Tibial artery (tissue), 4 donors: ENCODE measurements around the gene F10.
"Not testable (repeated sequence)": the region's sequence is repeated elsewhere in the genome, so short reads cannot be mapped to it uniquely, and the experiment has no call there.

ENCODE experiments used
- DNase-seq, 2 donors: peaks; one replicate each; pipeline ENCODE4 v3.0.0-alpha.2; 2019
- H3K27ac ChIP-seq, 2 donors: fragments of 200-600 bp; sonication (generic) in 1 of 2; 1 replicate in 1 of 2; 2 replicates in 1 of 2; pipeline ENCODE4 v1.5.1; 2018 to 2019; ENCODE audit warnings: mild to moderate bottlenecking in 1 of 2
- H3K27me3 ChIP-seq, 2 donors: fragments of 200-600 bp; sonication (generic) in 1 of 2; one replicate each; pipeline versions ENCODE4 v1.5.1 to v1.6.0; 2016 to 2019
- H3K36me3 ChIP-seq, 3 donors: fragments of 200-600 bp; sonication (generic) in 2 of 3; one replicate each; pipeline ENCODE4 v1.5.1; 2016 to 2019; ENCODE audit warnings: mild to moderate bottlenecking in 2 of 3
- H3K4me1 ChIP-seq, 4 donors: fragments of 200-600 bp; sonication (generic) in 2 of 4; 1 replicate in 3 of 4; 2 replicates in 1 of 4; pipeline ENCODE4 v1.5.1; 2016 to 2019
- H3K4me3 ChIP-seq, 2 donors: fragments of 200-600 bp; sonication (generic) in 1 of 2; 1 replicate in 1 of 2; 2 replicates in 1 of 2; pipeline ENCODE4 v1.5.1; 2018 to 2019; ENCODE audit warnings: mild to moderate bottlenecking in 2 of 2
- H3K9me3 ChIP-seq, 3 donors: fragments of 200-600 bp; sonication (generic) in 1 of 3; one replicate each; pipeline ENCODE4 v1.5.1; 2016 to 2019
- intact Hi-C: fragments of 100-400 bp; cut with DNase I; formaldehyde crosslinking; loops from one replicate; pipeline ENCODE4 v1.15.0; 2023; ENCODE audit warnings: low total_unique reads
- TF ChIP-seq, protein P1 (sequence below), 2 experiments: fragments of 200-600 bp in 1 of 2; fragments of 450-650 bp in 1 of 2; IDR thresholded peaks; one replicate each; pipeline ENCODE4 v1.5.1; 2017 to 2019; ENCODE audit warnings: antibody characterized with exemption in 2 of 2, mild to moderate bottlenecking in 1 of 2, moderate library complexity in 1 of 2

F10 gene

GRCh38 chr13:113106711-113107351 lies 15.8 kb upstream of the F10 start:
- H3K9me3 ChIP-seq, result no peaks in the 10 kb centered on the region
- TF ChIP-seq, protein P1, sequence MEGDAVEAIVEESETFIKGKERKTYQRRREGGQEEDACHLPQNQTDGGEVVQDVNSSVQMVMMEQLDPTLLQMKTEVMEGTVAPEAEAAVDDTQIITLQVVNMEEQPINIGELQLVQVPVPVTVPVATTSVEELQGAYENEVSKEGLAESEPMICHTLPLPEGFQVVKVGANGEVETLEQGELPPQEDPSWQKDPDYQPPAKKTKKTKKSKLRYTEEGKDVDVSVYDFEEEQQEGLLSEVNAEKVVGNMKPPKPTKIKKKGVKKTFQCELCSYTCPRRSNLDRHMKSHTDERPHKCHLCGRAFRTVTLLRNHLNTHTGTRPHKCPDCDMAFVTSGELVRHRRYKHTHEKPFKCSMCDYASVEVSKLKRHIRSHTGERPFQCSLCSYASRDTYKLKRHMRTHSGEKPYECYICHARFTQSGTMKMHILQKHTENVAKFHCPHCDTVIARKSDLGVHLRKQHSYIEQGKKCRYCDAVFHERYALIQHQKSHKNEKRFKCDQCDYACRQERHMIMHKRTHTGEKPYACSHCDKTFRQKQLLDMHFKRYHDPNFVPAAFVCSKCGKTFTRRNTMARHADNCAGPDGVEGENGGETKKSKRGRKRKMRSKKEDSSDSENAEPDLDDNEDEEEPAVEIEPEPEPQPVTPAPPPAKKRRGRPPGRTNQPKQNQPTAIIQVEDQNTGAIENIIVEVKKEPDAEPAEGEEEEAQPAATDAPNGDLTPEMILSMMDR (IDR thresholded peaks at IDR 0.05), result no peak
- peaks cover 0 to 43% of the 10 kb centered on the region in 2 donors for H3K27me3 ChIP-seq
- H3K4me1 ChIP-seq, result peaks cover 0 to 18% (median 14%) of the 10 kb centered on the region in 4 donors
- H3K27ac ChIP-seq, result no peak overlapping the region
- no peak for DNase-seq
- intact Hi-C loops, result no loop called here
- no peak overlapping the region for H3K4me3 ChIP-seq
- no peaks in the 10 kb centered on the region for H3K36me3 ChIP-seq

- DNase-seq, H3K27ac ChIP-seq, H3K9me3 ChIP-seq, H3K4me3 ChIP-seq, intact Hi-C loops, H3K36me3 ChIP-seq: not testable (repeated sequence)
- Histone ChIP-seq H3K4me1 (peaks cover 0 to 18% (median 14%) of the 10 kb centered on the region in 4 donors), H3K27me3 (peaks cover 0 to 43% of the 10 kb centered on the region in 2 donors)
These were observed 14.1 kb upstream of the F10 start for GRCh38 chr13:113108521-113108920.

DNA sequence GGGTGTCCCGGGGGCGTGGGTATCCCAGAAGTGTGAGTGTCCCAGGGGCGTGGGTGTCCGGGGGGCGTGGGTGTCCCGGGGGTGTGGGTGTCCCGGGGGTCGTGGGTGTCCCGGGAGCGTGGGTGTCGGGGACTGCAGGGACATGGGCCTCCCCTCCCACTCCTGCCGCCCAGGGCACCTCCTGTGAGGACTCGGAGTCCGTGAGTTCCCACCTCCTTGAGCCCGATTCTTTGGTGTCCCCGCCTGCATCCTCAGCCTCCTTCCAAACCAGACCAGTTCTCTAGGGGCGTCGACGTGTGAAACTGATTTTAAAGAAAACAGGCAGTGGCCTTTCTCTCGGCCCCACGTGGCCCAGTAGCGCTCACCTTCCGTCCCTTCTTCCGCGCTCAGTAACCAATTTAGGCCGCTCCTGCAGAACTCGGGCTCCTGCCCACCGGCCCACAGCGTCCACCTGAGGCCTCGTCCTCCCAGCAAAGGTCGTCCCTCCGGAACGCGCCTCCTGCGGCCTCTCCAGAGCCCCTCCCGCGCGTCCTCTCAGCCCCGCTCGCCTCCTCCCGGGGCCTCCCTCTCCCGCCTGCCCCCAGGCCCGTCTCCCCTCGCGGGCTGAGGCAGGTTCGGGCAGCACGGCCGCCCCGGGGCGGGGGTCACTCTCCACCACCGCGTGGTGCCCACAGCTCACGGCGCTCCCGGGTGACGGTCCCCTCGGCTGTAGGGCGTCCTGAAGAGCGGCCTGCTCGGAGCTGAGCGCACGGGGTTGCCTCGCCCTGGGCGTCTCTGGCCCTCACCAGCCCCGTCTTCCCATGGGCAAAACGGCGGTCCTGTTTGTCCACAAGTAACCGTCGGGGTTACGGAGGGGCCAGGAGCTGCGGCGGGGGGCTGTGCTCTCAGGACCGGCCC lies 13.2 kb upstream of the F10 start:
- H3K36me3 ChIP-seq, result no peaks in the 10 kb centered on the region
- no peak for DNase-seq
- H3K9me3 ChIP-seq, result no peaks in the 10 kb centered on the region
- H3K27me3 ChIP-seq, result peaks cover 0 to 35% of the 10 kb centered on the region in 2 donors
- H3K4me3 ChIP-seq, result peak overlapping the region in 1 of 2 donors; percentile 40
- intact Hi-C loops, result no loop called here
- H3K4me1 ChIP-seq, result peaks cover 0 to 18% (median 14%) of the 10 kb centered on the region in 4 donors
- TF ChIP-seq, protein P1 (IDR thresholded peaks at IDR 0.05), result no peak
- H3K27ac ChIP-seq, result no peak overlapping the region

DNA sequence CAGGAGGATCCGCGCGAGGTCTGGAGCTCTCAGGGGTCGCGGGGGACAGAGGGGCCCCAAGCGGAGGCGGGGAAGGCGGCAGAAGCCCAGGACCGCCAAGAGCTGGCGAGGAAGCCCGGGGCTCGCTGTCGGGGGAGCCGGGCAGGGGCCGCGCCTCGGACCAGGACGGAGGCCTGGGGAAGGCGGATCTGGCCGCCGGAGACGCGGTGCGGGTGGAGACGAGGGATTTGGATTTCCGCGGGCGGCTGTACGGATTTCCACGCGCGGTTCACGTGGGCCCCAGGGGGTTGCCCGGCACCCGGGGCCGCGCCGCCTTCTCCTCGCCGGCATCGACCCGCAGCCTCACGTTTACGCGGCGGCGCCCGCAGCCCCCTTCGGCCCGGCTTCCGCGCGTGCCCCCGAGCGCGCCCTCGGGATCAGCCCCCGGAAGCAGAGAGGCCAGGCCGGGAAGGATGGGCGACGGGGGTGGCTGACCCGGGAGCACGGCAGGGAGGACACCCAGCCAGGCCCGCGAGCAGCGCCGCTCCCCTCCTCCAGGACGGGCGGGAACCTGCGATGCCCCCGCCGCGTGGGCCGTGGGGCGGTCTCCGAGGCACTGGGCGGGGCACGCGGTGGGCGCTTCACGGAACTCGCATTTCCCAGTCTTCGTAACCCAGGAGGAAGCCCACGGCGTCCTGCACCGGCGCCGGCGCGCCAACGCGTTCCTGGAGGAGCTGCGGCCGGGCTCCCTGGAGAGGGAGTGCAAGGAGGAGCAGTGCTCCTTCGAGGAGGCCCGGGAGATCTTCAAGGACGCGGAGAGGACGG lies 12.3 kb upstream of the F10 start:
- intact Hi-C loops, result no loop called here
- H3K4me3 ChIP-seq, result peak overlapping the region; percentile 30 to 40
- H3K36me3 ChIP-seq, result no peaks in the 10 kb centered on the region
- peaks cover 0 to 18% (median 14%) of the 10 kb centered on the region in 4 donors for H3K4me1 ChIP-seq
- TF ChIP-seq, protein P1 (IDR thresholded peaks at IDR 0.05), result no peak
- DNase-seq, result no peak
- H3K27me3 ChIP-seq, result peaks cover 0 to 34% of the 10 kb centered on the region in 2 donors
- H3K27ac ChIP-seq, result no peak overlapping the region
- H3K9me3 ChIP-seq, result no peaks in the 10 kb centered on the region

DNA sequence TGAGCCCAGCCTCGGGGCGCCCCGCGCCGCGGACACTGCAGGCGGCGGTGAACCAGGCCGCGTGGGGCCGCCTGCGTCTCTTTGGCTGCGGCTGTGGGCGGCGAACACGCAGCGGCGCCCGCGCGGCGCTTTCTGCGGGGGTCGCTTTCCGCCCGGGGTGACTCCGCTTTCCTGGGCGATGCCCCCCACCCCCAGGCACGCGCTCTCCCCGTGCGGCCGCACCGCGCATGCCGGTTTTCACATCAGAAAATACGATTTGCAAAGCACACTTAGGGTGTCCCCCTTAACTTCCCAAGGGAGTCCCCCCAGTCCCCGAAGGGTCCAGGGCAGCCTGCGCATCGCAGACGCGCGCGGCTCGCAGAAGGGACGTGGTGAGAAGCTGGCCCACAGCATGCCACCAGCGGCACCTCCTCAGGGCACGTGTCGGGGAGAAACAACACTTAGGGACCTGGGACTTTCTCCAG lies 11.7 kb upstream of the F10 start:
- Histone ChIP-seq H3K4me1 (peaks cover 0 to 18% (median 14%) of the 10 kb centered on the region in 4 donors), H3K27me3 (peaks cover 0 to 36% of the 10 kb centered on the region in 2 donors), H3K27ac (no peak overlapping the region), H3K36me3 (no peaks in the 10 kb centered on the region), H3K9me3 (no peaks in the 10 kb centered on the region), H3K4me3 (peak overlapping the region; percentile 30 to 40)
- intact Hi-C loops, result no loop called here
- peak in 1 of 2 donors; percentile 43 for DNase-seq
- TF ChIP-seq, protein P1 (IDR thresholded peaks at IDR 0.05), result no peak

- intact Hi-C loops, H3K9me3 ChIP-seq, H3K27ac ChIP-seq, H3K4me3 ChIP-seq, H3K36me3 ChIP-seq: not testable (repeated sequence)
- peaks cover 0 to 18% (median 14%) of the 10 kb centered on the region in 4 donors for H3K4me1 ChIP-seq
- DNase-seq, result peak in 1 of 2 donors; percentile 7
- H3K27me3 ChIP-seq, result peaks cover 0 to 33% of the 10 kb centered on the region in 2 donors
These were observed 10.8 kb upstream of the F10 start for GRCh38 chr13:113111821-113112220.

- H3K9me3 ChIP-seq, H3K36me3 ChIP-seq, H3K4me3 ChIP-seq, H3K27ac ChIP-seq, intact Hi-C loops: not testable (repeated sequence)
- H3K27me3 ChIP-seq, result peaks cover 0 to 31% of the 10 kb centered on the region in 2 donors
- peak in 1 of 2 donors; percentile 2 for DNase-seq
- H3K4me1 ChIP-seq, result peaks cover 0 to 18% (median 14%) of the 10 kb centered on the region in 4 donors
These were observed 10.1 kb upstream of the F10 start for GRCh38 chr13:113112475-113112874.
